Glutamatergic neuron (in vitro differentiated cells): ENCODE data around the gene NT5C3A. TPM values are rescaled to one million over a fixed set of nuclear protein-coding genes. Genes with fewer than 3 reads are reported as not detected.
"Not testable (repeated sequence)": the region's sequence is repeated elsewhere in the genome, so short reads cannot be mapped to it uniquely, and the experiment has no call there.

Source experiments
- DNase-seq: peaks from one replicate; pipeline ENCODE4 v3.0.0; 2022
- H3K27ac Mint-ChIP-seq: one replicate; pipeline ENCODE4 v1.8.0; 2020; ENCODE audit warnings: mild to moderate bottlenecking, mixed read lengths, inconsistent platforms; ENCODE audit not compliant: unreplicated experiment
- H3K27me3 Mint-ChIP-seq: one replicate; pipeline ENCODE4 v1.8.0; 2020; ENCODE audit warnings: mild to moderate bottlenecking, moderate library complexity, mixed read lengths, inconsistent platforms; ENCODE audit not compliant: unreplicated experiment
- H3K36me3 Mint-ChIP-seq: one replicate; pipeline ENCODE4 v1.8.0; 2020; ENCODE audit warnings: mild to moderate bottlenecking, mixed read lengths, inconsistent platforms; ENCODE audit not compliant: unreplicated experiment
- H3K4me1 Mint-ChIP-seq: one replicate; pipeline ENCODE4 v1.8.0; 2020; ENCODE audit warnings: mild to moderate bottlenecking, low read depth, mixed read lengths, inconsistent platforms; ENCODE audit not compliant: unreplicated experiment
- H3K4me3 Mint-ChIP-seq: one replicate; pipeline ENCODE4 v1.8.0; 2020; ENCODE audit warnings: mild to moderate bottlenecking, mixed read lengths, inconsistent platforms; ENCODE audit not compliant: unreplicated experiment
- H3K9me3 Mint-ChIP-seq: one replicate; pipeline ENCODE4 v1.8.0; 2020; ENCODE audit warnings: mild to moderate bottlenecking, moderate library complexity, mixed read lengths, inconsistent platforms; ENCODE audit not compliant: unreplicated experiment
- total RNA-seq: library from RNA; stranded (reverse); fragmentation: NEBNext Ultra II Directional; extraction: Animal tissue kit (Norgen Biotek cat#: 25700); gene quantifications from one replicate; pipeline ENCODE4 v1.2.1, GENCODE V29; 2021; ENCODE audit not compliant: unreplicated experiment

Gene NT5C3A
- total RNA-seq, 1 donor from 2014 or later = 35.9 TPM

- H3K4me1 Mint-ChIP-seq = peaks cover 18% of the 10 kb centered on the region
These were observed 59.5 kb downstream of the NT5C3A start for GRCh38 chr7:33003111-33003510.

GRCh38 chr7:32999380-32999779 lies 63.2 kb downstream of the NT5C3A start:
- H3K9me3 Mint-ChIP-seq, DNase-seq, H3K27me3 Mint-ChIP-seq: not testable (repeated sequence)
- peaks cover 11% of the 10 kb centered on the region for H3K36me3 Mint-ChIP-seq
- H3K27ac Mint-ChIP-seq = peak overlapping the region; percentile 94
- H3K4me1 Mint-ChIP-seq = peaks cover 20% of the 10 kb centered on the region
- peak overlapping the region; percentile 42 for H3K4me3 Mint-ChIP-seq

More at GRCh38 chr7:33003111-33003510, 59.5 kb downstream of the NT5C3A start:
- H3K27me3 Mint-ChIP-seq, H3K27ac Mint-ChIP-seq, DNase-seq, H3K4me3 Mint-ChIP-seq, H3K9me3 Mint-ChIP-seq: not testable (repeated sequence)
- peaks cover 13% of the 10 kb centered on the region for H3K36me3 Mint-ChIP-seq

GRCh38 chr7:32998361-32999171 lies 64.0 kb downstream of the NT5C3A start:
- H3K27me3 Mint-ChIP-seq, H3K36me3 Mint-ChIP-seq, H3K9me3 Mint-ChIP-seq: not testable (repeated sequence)
- Mint-ChIP-seq H3K4me1 (peaks cover 13% of the 10 kb centered on the region), H3K27ac (peak overlapping the region; percentile 94), H3K4me3 (peak overlapping the region; percentile 42)
- DNase-seq = peak; percentile 43

DNA sequence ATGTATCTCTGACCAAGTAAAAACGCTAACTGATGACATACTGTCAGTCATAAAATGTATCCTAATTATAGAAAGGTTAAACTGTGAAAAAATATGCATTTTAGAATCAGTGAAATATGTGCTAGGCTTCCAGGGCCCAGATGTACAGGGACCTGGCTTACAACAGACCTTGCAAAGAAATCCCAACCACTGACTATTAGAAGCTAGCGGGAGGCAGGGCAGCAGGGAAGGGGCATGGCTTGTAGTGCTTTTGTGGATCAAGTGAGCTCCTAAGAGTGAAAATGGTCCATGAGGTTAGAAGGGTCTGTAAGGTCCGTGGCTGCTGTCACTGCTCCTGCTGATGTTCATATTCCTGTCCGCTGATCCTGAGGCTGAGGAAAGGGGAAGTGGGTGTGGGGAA lies 64.6 kb downstream of the NT5C3A start:
- peaks cover 11% of the 10 kb centered on the region for H3K4me1 Mint-ChIP-seq
- H3K9me3 Mint-ChIP-seq, H3K27me3 Mint-ChIP-seq, DNase-seq, H3K36me3 Mint-ChIP-seq, H3K4me3 Mint-ChIP-seq: not testable (repeated sequence)
- H3K27ac Mint-ChIP-seq = peak overlapping the region; percentile 94

- not testable (repeated sequence) for H3K36me3 Mint-ChIP-seq, DNase-seq, H3K27me3 Mint-ChIP-seq, H3K9me3 Mint-ChIP-seq, H3K4me3 Mint-ChIP-seq, H3K4me1 Mint-ChIP-seq, H3K27ac Mint-ChIP-seq
These were observed 69.8 kb downstream of the NT5C3A start for GRCh38 chr7:32992750-32993149.

- not testable (repeated sequence) for H3K4me1 Mint-ChIP-seq, H3K36me3 Mint-ChIP-seq, H3K27ac Mint-ChIP-seq, H3K27me3 Mint-ChIP-seq, H3K4me3 Mint-ChIP-seq, H3K9me3 Mint-ChIP-seq, DNase-seq
These were observed 70.4 kb downstream of the NT5C3A start for GRCh38 chr7:32991975-32992700.

DNA sequence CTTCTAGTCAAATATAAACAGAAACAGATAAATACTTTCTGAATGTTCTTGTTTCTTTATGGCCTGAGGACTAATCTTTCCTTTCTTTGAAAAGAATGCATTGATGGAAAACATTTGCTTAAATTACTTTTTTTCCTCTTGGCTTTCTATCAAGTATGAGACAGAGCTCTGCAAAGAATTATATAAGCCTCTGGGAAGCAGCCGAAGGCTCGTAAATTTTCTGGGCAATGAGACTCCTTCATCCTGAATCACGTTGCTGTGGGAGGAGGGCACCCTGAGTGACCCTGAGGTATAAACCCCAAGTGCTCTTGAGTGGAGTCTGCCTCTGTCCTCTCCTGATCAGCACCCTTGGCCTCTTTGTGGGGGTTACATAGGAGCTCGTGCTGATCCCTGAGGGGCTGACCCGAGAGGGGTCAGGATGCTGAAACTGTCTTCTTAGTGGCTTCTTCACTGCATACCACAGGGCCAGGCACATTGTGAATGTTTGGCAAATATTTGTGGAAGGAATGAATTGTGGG lies 71.4 kb downstream of the NT5C3A start:
- H3K4me3 Mint-ChIP-seq, H3K36me3 Mint-ChIP-seq, DNase-seq, H3K4me1 Mint-ChIP-seq, H3K27me3 Mint-ChIP-seq, H3K9me3 Mint-ChIP-seq, H3K27ac Mint-ChIP-seq: not testable (repeated sequence)

- not testable (repeated sequence) for H3K36me3 Mint-ChIP-seq, H3K4me1 Mint-ChIP-seq, H3K9me3 Mint-ChIP-seq
These were observed 74.4 kb downstream of the NT5C3A start for GRCh38 chr7:32988148-32988547.

GRCh38 chr7:32979902-32980301 lies 82.7 kb downstream of the NT5C3A start:
- not testable (repeated sequence) for H3K36me3 Mint-ChIP-seq, H3K27ac Mint-ChIP-seq, H3K4me1 Mint-ChIP-seq, DNase-seq, H3K4me3 Mint-ChIP-seq, H3K9me3 Mint-ChIP-seq, H3K27me3 Mint-ChIP-seq

More at GRCh38 chr7:32988148-32988547, 74.4 kb downstream of the NT5C3A start:
- not testable (repeated sequence) for H3K27me3 Mint-ChIP-seq, H3K27ac Mint-ChIP-seq, DNase-seq, H3K4me3 Mint-ChIP-seq

- H3K27me3 Mint-ChIP-seq, H3K9me3 Mint-ChIP-seq, H3K4me1 Mint-ChIP-seq, H3K27ac Mint-ChIP-seq, H3K36me3 Mint-ChIP-seq, H3K4me3 Mint-ChIP-seq, DNase-seq: not testable (repeated sequence)
These were observed 83.3 kb downstream of the NT5C3A start for GRCh38 chr7:32979246-32979645.

GRCh38 chr7:32977159-32977558 lies 85.4 kb downstream of the NT5C3A start:
- not testable (repeated sequence) for H3K4me1 Mint-ChIP-seq, H3K4me3 Mint-ChIP-seq, DNase-seq, H3K27me3 Mint-ChIP-seq, H3K9me3 Mint-ChIP-seq, H3K36me3 Mint-ChIP-seq, H3K27ac Mint-ChIP-seq

DNA sequence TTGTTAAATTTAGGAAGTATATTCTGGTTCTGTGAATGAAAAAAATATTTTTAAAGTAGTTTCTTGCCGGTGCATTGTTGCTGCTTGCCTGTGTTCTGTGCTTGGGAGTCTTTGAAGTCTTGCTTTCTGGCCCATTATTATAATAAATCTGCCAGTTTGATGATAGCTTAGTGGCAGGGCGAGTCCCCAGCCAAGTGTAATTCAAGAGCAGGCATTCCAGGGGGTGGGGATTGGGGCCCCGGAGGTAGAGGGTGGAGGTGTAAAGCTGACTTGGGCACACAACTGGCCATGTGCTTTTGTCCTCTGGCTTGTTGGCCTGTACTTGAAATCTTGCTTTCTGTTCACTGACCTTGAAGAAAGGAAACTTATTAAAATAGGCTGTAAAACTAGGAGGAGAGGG lies 90.6 kb downstream of the NT5C3A start:
- H3K36me3 Mint-ChIP-seq, H3K27me3 Mint-ChIP-seq, H3K4me3 Mint-ChIP-seq, H3K9me3 Mint-ChIP-seq, DNase-seq, H3K27ac Mint-ChIP-seq, H3K4me1 Mint-ChIP-seq: not testable (repeated sequence)
